IMR-90 (cell line): ENCODE data around the gene KLHL17. TPM values are rescaled to one million over a fixed set of nuclear protein-coding genes. Genes with fewer than 3 reads are reported as not detected.

Experiments
- ATAC-seq: fragments of 200-7000 bp; cut with Tn5 transposase; 2 replicates; pipeline ENCODE4 v1.9.1; 2020; ENCODE audit warnings: low read depth, mild to moderate bottlenecking, moderate library complexity
- BruUV-seq: library from RNA; stranded (reverse); fragments of 400-500 nt; replicated peaks from 2 replicates; lab custom pipeline; 2021; lab: Mats Ljungman, UMichigan
- CTCF ChIA-PET: fragments of 300-600 bp; formaldehyde crosslinking; extraction: SDS; loops from one replicate; lab custom pipeline; 2021; ENCODE audit warnings: antibody characterized with exemption; lab: Yijun Ruan, JAX
- POLR2A ChIA-PET: fragments of 300-600 bp; sonication (Branson Sonifier 250); formaldehyde crosslinking; loops from one replicate; lab custom pipeline; 2022; ENCODE audit warnings: antibody characterized with exemption; ENCODE audit not compliant: unreplicated experiment; lab: Charles Lee
- DNase-seq: peaks from one replicate; pipeline ENCODE4 v3.0.0; 2013
- H2AFZ ChIP-seq: replicated peaks from 2 replicates; pipeline ENCODE3; 2013; ENCODE audit warnings: low read length, mild to moderate bottlenecking; ENCODE audit not compliant: poor library complexity
- H2AK5ac ChIP-seq: 2 replicates; pipeline ENCODE4 v1.6.1; 2013; ENCODE audit warnings: low read depth, low read length, inconsistent platforms
- H2AK9ac ChIP-seq: replicated peaks from 2 replicates; pipeline ENCODE3; 2013; ENCODE audit warnings: mild to moderate bottlenecking, low read depth, low read length, moderate library complexity; ENCODE audit not compliant: poor library complexity
- H2BK120ac ChIP-seq: 2 replicates; pipeline ENCODE4 v1.6.1; 2013; ENCODE audit warnings: low read depth, low read length, inconsistent platforms
- H2BK15ac ChIP-seq: 3 replicates; pipeline ENCODE4 v1.6.1; 2013; ENCODE audit warnings: low read depth, low read length, inconsistent platforms
- H2BK20ac ChIP-seq: 2 replicates; pipeline ENCODE4 v1.6.1; 2013; ENCODE audit warnings: low read depth, mild to moderate bottlenecking, inconsistent platforms, low read length, moderate library complexity
- H2BK5ac ChIP-seq: 2 replicates; pipeline ENCODE4 v1.6.1; 2013; ENCODE audit warnings: mild to moderate bottlenecking, low read depth, low read length, inconsistent platforms; ENCODE audit not compliant: poor library complexity, severe bottlenecking
- H3K14ac ChIP-seq: replicated peaks from 2 replicates; pipeline ENCODE4 v1.6.1; 2013; ENCODE audit warnings: low read depth, low read length, inconsistent platforms
- H3K18ac ChIP-seq: 2 replicates; pipeline ENCODE4 v1.6.1; 2013; ENCODE audit warnings: low read depth, low read length, control low read depth
- H3K23ac ChIP-seq: 2 replicates; pipeline ENCODE4 v1.6.1; 2013; ENCODE audit warnings: low read depth, low read length, inconsistent platforms
- H3K27ac ChIP-seq: 2 replicates; pipeline ENCODE4 v1.5.1; 2013; ENCODE audit warnings: mild to moderate bottlenecking, control low read depth, low read length; ENCODE audit not compliant: insufficient read depth
- H3K27me3 ChIP-seq: 2 replicates; pipeline ENCODE4 v1.6.1; 2013; ENCODE audit warnings: low read length; ENCODE audit not compliant: control insufficient read depth, insufficient read depth
- H3K36me3 ChIP-seq: 2 replicates; pipeline ENCODE4 v1.6.1; 2013; ENCODE audit warnings: low read length, mixed read lengths; ENCODE audit not compliant: control insufficient read depth, insufficient read depth
- H3K4ac ChIP-seq: 2 replicates; pipeline ENCODE4 v1.6.1; 2013; ENCODE audit warnings: low read depth, low read length, inconsistent platforms
- H3K4me1 ChIP-seq: 2 replicates; pipeline ENCODE4 v1.6.1; 2013; ENCODE audit warnings: low read length, mixed read lengths; ENCODE audit not compliant: control insufficient read depth, insufficient read depth
- H3K4me2 ChIP-seq: 2 replicates; pipeline ENCODE4 v1.6.1; 2013; ENCODE audit warnings: low read depth, mild to moderate bottlenecking, control low read depth, low read length, moderate library complexity
- H3K4me3 ChIP-seq: 2 replicates; pipeline ENCODE4 v1.5.1; 2013; ENCODE audit warnings: low read depth, mild to moderate bottlenecking, control low read depth, low read length, moderate library complexity; ENCODE audit not compliant: insufficient read depth
- H3K56ac ChIP-seq: 2 replicates; pipeline ENCODE4 v1.6.1; 2013; ENCODE audit warnings: low read length, inconsistent platforms; ENCODE audit not compliant: insufficient read depth; ENCODE audit errors: extremely low read depth
- H3K79me1 ChIP-seq, 2 experiments: 2 replicates each; pipeline ENCODE4 v1.6.1; 2013; ENCODE audit warnings: low read length in 2 of 2, inconsistent platforms in 1 of 2, low read depth in 1 of 2
- H3K9ac ChIP-seq: 2 replicates; pipeline ENCODE4 v1.6.1; 2013; ENCODE audit warnings: low read depth, low read length, control low read depth
- H3K9me1 ChIP-seq: 2 replicates; pipeline ENCODE4 v1.6.1; 2013; ENCODE audit warnings: low read length, inconsistent platforms; ENCODE audit not compliant: insufficient read depth
- H3K9me3 ChIP-seq: 2 replicates; pipeline ENCODE4 v1.6.1; 2013; ENCODE audit warnings: low read length; ENCODE audit not compliant: control insufficient read depth, insufficient read depth
- H4K20me1 ChIP-seq: 2 replicates; pipeline ENCODE4 v1.6.1; 2013; ENCODE audit warnings: low read length, inconsistent platforms; ENCODE audit not compliant: insufficient read depth
- H4K5ac ChIP-seq: 2 replicates; pipeline ENCODE4 v1.6.1; 2013; ENCODE audit warnings: mild to moderate bottlenecking, low read depth, low read length, control low read depth
- H4K8ac ChIP-seq, 2 experiments: 2 replicates each; pipeline ENCODE4 v1.6.1; 2013; ENCODE audit warnings: low read depth in 2 of 2, low read length in 2 of 2, control low read depth in 1 of 2, inconsistent platforms in 1 of 2
- H4K91ac ChIP-seq: 2 replicates; pipeline ENCODE4 v1.6.1; 2013; ENCODE audit warnings: low read depth, low read length, inconsistent platforms; ENCODE audit not compliant: insufficient read depth
- BHLHE40 ChIP-seq: fragments of 150-350 bp; IDR thresholded peaks from 2 replicates; pipeline ENCODE4 v1.6.1; 2016; ENCODE audit warnings: mild to moderate bottlenecking, low read depth, low read length
- CEBPB ChIP-seq: IDR thresholded peaks from 2 replicates; pipeline ENCODE4 v1.6.1; 2012; ENCODE audit warnings: low read depth, low read length, improper control_type of control experiment
- CHD1 ChIP-seq: IDR thresholded peaks from 2 replicates; pipeline ENCODE4 v1.6.1; 2012; ENCODE audit warnings: low read depth, low read length, improper control_type of control experiment
- CTCF ChIP-seq: conservative IDR thresholded peaks from 2 replicates; pipeline ENCODE4 v1.5.1; 2012; ENCODE audit warnings: mild to moderate bottlenecking, low read depth, low read length, improper control_type of control experiment
- ELK1 ChIP-seq: fragments of 150-350 bp; IDR thresholded peaks from 2 replicates; pipeline ENCODE4 v1.6.1; 2016; ENCODE audit warnings: low read depth, mild to moderate bottlenecking, low read length, moderate library complexity, borderline replicate concordance
- FOS ChIP-seq: fragments of 150-350 bp; IDR thresholded peaks from 2 replicates; pipeline ENCODE4 v1.6.1; 2016; ENCODE audit warnings: low read depth, low read length
- MAFK ChIP-seq: IDR thresholded peaks from 2 replicates; pipeline ENCODE4 v1.6.1; 2012; ENCODE audit warnings: low read depth, low read length, improper control_type of control experiment
- MAZ ChIP-seq: IDR thresholded peaks from 2 replicates; pipeline ENCODE4 v1.6.1; 2012; ENCODE audit warnings: low read depth, mild to moderate bottlenecking, low read length, improper control_type of control experiment, moderate library complexity, borderline replicate concordance
- MXI1 ChIP-seq: IDR thresholded peaks from 2 replicates; pipeline ENCODE4 v1.6.1; 2012; ENCODE audit warnings: low read depth, mild to moderate bottlenecking, low read length, moderate library complexity, borderline replicate concordance
- NFE2L2 ChIP-seq: fragments of 150-350 bp; IDR thresholded peaks from 2 replicates; pipeline ENCODE4 v1.6.1; 2016; ENCODE audit warnings: low read depth, mild to moderate bottlenecking, low read length
- POLR2A ChIP-seq: IDR thresholded peaks from 2 replicates; pipeline ENCODE4 v1.6.1; 2012; ENCODE audit warnings: mild to moderate bottlenecking, low read depth, low read length
- RAD21 ChIP-seq: IDR thresholded peaks from 2 replicates; pipeline ENCODE4 v1.6.1; 2012; ENCODE audit warnings: low read length, improper control_type of control experiment
- RCOR1 ChIP-seq: IDR thresholded peaks from 2 replicates; pipeline ENCODE4 v1.6.1; 2012; ENCODE audit warnings: mild to moderate bottlenecking, low read length, improper control_type of control experiment; ENCODE audit not compliant: insufficient replicate concordance
- RFX5 ChIP-seq: IDR thresholded peaks from 2 replicates; pipeline ENCODE4 v1.8.0; 2012; ENCODE audit warnings: low read depth, mild to moderate bottlenecking, low read length, moderate library complexity
- SMC3 ChIP-seq: fragments of 150-350 bp; IDR thresholded peaks from 2 replicates; pipeline ENCODE4 v1.6.1; 2016; ENCODE audit warnings: low read depth, mild to moderate bottlenecking, antibody characterized with exemption, low read length, moderate library complexity
- USF2 ChIP-seq: fragments of 150-350 bp; IDR thresholded peaks from 2 replicates; pipeline ENCODE4 v1.6.1; 2017; ENCODE audit warnings: mild to moderate bottlenecking, antibody characterized with exemption, low read length, low read depth
- WGBS, 2 experiments: methylation state at CpG; one replicate each; pipeline versions ENCODE4 v1.1.5 to v1.1.7; 2013; ENCODE audit warnings: missing lambda C conversion rate in 2 of 2; ENCODE audit not compliant: insufficient read length in 1 of 2; ENCODE audit errors: extremely low coverage in 2 of 2; 5-methylcytosine and 5-hydroxymethylcytosine counted together
- dilution Hi-C: fragments of 300-500 bp; cut with HindIII; formaldehyde crosslinking; loops from one replicate; pipeline ENCODE4 v1.14.3; 2018; ENCODE audit warnings: low sequenced_read_pairs; ENCODE audit not compliant: unreplicated experiment
- in situ Hi-C: fragments of 300-500 bp; cut with MboI; formaldehyde crosslinking; loops from 3 replicates; pipeline ENCODE4 v1.14.3; 2019; ENCODE audit warnings: low sequenced_read_pairs, inconsistent platforms, mixed read lengths
- intact Hi-C: fragments of 100-400 bp; cut with micrococcal nuclease; formaldehyde crosslinking; loops from 2 replicates; pipeline ENCODE4 v1.10.0; 2022
- polyA plus RNA-seq, 3 experiments: library from polyadenylated mRNA; depleted of rRNA; stranded (reverse); fragments of >200 nt; gene quantifications; 2 replicates each; pipeline ENCODE4 v1.2.3, GENCODE V29; 2012; ENCODE audit warnings: low replicate concordance in 1 of 3
- total RNA-seq: library from RNA; depleted of rRNA; stranded (reverse); fragments of >200 nt; gene quantifications from 2 replicates; pipeline ENCODE4 v1.2.3, GENCODE V29; 2012

KLHL17 gene
- total and polyA plus RNA-seq, 2 of the 4 experiments (the other 2 are of a cell fraction): 3.4 to 41.0 TPM

GRCh38 chr1:955474-955873 lies 4.9 kb upstream of the KLHL17 start:
- Histone ChIP-seq H4K20me1 (peaks cover 24% of the 10 kb centered on the region), H2AFZ (no peak overlapping the region), H3K4ac (no peak overlapping the region), H3K27me3 (no peaks in the 10 kb centered on the region), H3K9ac (no peak overlapping the region), H2BK5ac (no peak overlapping the region), H2BK15ac (no peak overlapping the region), H2AK5ac (no peak overlapping the region), H3K9me1 (peaks cover 5% of the 10 kb centered on the region; the same call in 1 of the 2 replicates), H3K56ac (no peak overlapping the region), H3K18ac (no peak overlapping the region), H3K4me1 (peaks cover 4% of the 10 kb centered on the region; the same call in 1 of the 2 replicates), H3K27ac (no peak overlapping the region), H3K14ac (no peak overlapping the region), H4K8ac (no peak overlapping the region), H4K91ac (no peak overlapping the region), H3K79me1 (peaks cover 7 to 49% of the 10 kb centered on the region in 2 experiments), H2BK120ac (no peak overlapping the region), H3K23ac (no peak overlapping the region), H2BK20ac (no peak overlapping the region), H3K9me3 (no peaks in the 10 kb centered on the region), H3K36me3 (peaks cover 57% of the 10 kb centered on the region), H3K4me2 (no peak overlapping the region), H2AK9ac (no peak overlapping the region), H3K4me3 (no peak overlapping the region), H4K5ac (no peak overlapping the region)
- dilution Hi-C loops: no loop called here
- ChIA-PET POLR2A (no interaction called here), CTCF (interaction anchor here (0.5 kb wide), 1 partner anchor 313 kb away, joined by 3 read pairs; no protein-coding TSS in a partner anchor)
- intact Hi-C loops: loop anchor here (5.0 kb wide), 1 partner anchor 33 kb away; the partner anchor contains the start of gene SAMD11
- no peak for TF ChIP-seq RAD21
- TF ChIP-seq MAFK: no peak
- TF ChIP-seq MXI1: no peak
- TF ChIP-seq POLR2A: no peak
- no peak for TF ChIP-seq USF2
- TF ChIP-seq BHLHE40: no peak
- TF ChIP-seq ELK1: no peak
- no peak for TF ChIP-seq CEBPB
- no peak for TF ChIP-seq CTCF
- TF ChIP-seq CHD1: no peak
- TF ChIP-seq SMC3: no peak
- TF ChIP-seq RCOR1: no peak
- no peak for TF ChIP-seq RFX5
- TF ChIP-seq NFE2L2: no peak
- no peak for TF ChIP-seq MAZ
- no peak for TF ChIP-seq FOS
- DNase-seq (no peak), ATAC-seq (no peak)
- BruUV-seq: no TSS peak
- 91% methylated on average over 6 of the region's 6 CpGs; no CpG with 5 or more reads in 1 of the 2 experiments for WGBS, 2 experiments
- in situ Hi-C loops: loop anchor here (5.0 kb wide), 1 partner anchor 43 kb away; no protein-coding TSS in a partner anchor
